ENCODE data around the gene FREM2.

Gene FREM2, protein sequence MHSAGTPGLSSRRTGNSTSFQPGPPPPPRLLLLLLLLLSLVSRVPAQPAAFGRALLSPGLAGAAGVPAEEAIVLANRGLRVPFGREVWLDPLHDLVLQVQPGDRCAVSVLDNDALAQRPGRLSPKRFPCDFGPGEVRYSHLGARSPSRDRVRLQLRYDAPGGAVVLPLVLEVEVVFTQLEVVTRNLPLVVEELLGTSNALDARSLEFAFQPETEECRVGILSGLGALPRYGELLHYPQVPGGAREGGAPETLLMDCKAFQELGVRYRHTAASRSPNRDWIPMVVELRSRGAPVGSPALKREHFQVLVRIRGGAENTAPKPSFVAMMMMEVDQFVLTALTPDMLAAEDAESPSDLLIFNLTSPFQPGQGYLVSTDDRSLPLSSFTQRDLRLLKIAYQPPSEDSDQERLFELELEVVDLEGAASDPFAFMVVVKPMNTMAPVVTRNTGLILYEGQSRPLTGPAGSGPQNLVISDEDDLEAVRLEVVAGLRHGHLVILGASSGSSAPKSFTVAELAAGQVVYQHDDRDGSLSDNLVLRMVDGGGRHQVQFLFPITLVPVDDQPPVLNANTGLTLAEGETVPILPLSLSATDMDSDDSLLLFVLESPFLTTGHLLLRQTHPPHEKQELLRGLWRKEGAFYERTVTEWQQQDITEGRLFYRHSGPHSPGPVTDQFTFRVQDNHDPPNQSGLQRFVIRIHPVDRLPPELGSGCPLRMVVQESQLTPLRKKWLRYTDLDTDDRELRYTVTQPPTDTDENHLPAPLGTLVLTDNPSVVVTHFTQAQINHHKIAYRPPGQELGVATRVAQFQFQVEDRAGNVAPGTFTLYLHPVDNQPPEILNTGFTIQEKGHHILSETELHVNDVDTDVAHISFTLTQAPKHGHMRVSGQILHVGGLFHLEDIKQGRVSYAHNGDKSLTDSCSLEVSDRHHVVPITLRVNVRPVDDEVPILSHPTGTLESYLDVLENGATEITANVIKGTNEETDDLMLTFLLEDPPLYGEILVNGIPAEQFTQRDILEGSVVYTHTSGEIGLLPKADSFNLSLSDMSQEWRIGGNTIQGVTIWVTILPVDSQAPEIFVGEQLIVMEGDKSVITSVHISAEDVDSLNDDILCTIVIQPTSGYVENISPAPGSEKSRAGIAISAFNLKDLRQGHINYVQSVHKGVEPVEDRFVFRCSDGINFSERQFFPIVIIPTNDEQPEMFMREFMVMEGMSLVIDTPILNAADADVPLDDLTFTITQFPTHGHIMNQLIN (N-terminal part only)

DNA sequence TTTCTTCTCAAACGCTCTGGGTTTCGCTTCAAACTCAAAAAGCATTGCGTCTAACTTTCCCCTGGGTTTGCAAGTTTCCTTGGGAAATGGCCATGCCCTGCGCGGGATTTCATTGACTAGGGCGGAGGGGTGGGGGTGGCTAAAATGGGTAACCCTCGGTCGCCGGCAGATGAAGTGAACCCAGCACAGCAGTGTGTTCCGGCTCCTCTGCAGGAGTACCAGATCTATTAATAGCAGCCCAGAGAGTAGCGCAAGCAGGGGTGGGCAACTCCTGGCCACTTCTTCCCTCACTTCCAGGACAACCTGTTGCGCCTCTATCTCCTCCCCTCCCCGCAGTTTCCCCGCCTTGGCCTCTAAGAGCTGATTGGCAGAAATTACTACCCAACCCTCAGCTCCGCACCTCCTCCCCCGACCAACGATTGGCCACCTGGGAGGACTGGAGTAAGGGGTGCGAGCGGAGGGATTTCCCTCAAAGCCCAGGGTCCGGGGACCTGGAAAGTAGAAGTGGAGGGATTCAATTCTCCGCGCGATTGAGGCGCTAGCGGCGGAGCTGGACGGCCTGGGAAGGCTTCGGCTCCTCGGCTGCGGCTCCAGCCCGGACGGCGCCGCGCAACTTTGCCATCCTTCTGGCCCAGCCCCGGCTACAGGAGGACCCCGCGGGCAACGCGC lies at the start of gene FREM2:
Gene FREM2, plus strand, starts transcription at position 501 of the 669 bp plus-strand sequence. CDS start 268 bp downstream, outside the sequence.
- DNase-seq, result no peak

DNA sequence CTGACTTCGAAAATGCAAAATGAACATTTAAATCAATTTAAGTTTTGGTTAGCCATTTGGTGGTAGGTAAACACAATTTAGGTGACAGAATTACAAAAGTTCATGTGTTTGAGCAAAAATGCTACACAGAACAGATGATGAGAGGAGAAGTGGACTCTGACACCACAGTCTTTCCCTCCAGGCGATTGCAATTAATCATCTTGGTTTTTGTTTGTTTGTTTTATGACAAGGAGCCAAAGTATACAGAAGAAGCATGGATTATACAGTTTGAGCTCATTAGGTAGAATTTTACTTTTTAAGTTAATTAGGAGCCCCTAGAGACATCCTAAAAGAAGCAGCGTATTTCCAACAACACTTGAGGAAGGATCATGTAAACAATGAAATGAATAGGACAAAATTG lies 49.3 kb upstream of the FREM2 start:
- DNase-seq, result no peak

DNA sequence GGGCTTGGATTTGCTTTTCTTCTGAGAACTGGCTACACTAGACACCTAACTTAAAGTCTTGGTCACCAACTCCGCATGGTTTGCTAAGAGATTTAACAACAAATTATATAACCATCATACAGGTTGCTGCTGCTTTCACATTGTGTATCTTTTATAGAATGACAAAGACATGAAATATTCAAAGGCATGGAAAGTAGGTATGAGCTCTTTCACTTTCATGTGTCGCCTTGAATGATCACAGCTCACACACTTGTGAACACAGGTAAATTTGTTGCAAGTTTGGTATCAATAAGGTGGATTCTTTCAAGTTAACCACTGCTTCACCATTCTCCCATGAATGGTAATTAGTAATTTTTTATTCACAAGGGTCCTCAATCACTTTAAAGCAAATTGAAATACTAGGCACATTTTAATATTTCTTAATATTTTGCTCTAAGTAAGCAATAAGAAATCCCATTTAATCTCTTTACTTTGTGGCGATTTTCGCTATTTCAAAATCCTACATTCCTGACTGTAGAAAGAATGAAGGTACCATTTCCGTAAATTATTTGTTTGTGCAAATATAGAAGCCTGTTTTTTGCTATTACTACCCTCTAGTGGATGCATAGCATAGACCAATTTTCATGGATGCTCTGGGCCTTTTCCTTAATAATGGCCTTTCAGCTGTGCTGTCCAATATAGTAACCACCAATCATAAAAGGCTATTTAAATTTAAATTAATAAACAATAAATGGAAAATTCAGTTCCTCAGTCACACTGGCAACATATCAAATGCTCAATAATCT lies 45.5 kb upstream of the FREM2 start:
- no peak for DNase-seq

DNA sequence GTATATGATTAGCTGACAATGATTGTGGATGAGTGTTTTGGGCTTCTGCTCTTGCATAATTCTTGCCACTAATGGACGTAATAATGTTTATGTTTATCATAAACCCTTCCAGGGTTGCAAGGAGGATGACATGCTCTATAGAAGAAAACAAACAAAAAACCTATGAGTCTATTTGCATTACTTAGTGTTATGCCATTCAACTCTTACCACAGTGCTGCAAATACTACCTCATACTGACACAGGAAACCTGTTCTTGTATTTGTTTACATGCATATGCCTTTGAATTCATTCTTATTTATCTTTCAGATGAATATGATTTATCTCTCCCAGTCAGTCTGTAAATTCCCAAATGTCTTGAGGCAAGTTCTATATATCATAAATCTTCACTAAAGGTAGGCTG lies 39.6 kb upstream of the FREM2 start:
- no peak for DNase-seq

DNA sequence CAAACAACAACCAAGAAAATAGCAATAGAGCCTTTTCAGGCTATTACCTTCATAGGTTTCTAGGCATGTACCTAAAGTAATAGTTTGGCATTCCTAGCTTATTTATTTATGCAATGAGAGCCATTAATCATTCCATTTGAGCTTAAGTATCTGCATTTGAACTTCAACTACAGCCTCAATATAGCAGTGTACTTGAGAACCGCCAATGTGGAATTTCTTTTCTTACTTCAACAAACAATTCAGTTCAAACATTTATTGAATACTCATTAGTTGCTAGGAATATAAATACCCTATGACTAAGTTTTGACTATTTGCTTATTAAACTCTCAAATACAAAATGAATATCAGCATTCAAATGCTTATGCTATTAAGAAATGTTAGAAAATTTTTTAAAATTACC lies 38.0 kb upstream of the FREM2 start:
- DNase-seq, result no peak

DNA sequence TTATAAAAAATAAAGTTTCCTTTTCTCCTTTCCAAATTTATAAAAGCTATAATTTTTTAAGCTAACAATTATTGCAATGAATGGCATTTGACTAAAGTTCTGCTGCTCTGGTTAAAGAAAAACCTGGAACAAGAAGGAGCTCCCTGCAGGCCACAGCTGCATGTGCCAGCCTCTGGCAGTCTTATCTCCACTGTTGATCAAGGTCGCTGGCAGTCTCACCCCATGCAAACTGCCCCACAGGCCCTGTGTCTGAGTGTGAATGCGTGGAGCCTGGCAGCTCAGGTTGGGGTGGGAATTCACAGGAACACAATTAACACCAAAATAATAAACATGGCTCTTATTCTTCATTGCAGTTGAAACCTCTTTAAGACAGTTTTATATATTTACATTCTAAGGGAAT lies 30.2 kb upstream of the FREM2 start:
- no peak for DNase-seq

DNA sequence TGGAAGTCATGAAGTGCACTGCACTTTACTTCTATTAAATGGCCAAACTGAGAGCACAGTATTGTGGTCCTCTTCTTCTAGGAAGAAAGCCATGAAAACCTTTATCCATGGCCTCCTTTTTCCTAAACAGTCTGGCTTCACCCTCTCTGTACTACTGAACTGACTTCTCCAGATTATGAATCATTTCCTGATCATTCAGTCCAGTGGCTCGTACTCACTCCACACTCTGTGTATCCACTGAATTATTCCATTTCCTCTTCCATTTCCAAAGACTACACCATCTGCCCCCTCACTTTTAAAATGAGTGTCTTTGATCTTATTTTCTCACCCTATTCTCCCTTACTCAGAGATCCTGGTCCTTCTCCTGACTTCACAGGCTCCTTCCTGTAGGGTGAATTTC lies 29.7 kb upstream of the FREM2 start:
- DNase-seq, result no peak

DNA sequence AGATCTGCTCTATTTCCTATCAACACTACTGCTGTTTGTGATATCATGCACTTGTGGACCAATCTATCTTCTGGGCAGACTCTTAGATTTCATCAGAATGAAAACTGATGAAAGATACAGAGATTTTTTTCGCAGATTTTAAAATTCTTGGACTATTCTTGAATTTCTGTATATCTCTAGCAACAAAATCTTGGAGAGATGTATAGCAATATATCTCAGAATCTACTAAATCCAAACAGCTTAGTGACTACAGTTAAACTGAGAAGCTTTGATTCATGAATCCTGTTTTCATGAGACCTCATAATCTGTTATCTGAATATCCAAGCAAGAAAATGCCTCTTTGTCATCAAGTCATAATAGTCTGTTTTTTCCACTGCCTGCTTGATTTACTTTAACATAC lies 28.0 kb upstream of the FREM2 start:
- DNase-seq, result no peak

DNA sequence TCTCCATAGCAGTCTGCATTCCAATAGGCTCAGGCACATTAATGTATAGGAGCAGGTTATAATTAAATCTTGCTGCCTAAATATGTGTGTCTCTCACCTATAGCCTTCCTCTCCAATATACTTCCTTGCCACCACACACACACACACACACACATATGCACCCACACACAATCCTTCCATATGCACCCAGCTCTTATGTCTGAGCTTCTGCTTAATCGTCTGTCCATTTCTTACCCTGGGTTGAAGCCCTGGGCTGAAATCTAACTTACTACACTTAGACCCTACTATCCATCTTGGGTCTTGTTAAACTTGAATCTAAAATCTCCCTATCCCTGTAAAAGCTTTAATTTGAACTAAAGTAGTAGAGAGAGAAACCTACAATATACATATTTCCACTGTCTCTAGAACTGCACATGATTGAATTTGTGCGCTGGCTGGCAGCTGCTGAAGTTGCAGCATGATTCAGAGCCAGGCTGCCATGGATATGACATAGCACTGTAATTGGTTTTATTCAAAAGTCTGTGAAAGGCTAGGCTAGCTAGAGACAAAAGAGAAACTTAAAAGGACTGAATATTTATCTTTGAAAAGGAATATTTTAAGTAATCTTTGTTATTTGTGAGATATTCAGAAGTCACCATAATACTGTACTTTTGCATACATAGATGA lies 25.7 kb upstream of the FREM2 start:
- no peak for DNase-seq

DNA sequence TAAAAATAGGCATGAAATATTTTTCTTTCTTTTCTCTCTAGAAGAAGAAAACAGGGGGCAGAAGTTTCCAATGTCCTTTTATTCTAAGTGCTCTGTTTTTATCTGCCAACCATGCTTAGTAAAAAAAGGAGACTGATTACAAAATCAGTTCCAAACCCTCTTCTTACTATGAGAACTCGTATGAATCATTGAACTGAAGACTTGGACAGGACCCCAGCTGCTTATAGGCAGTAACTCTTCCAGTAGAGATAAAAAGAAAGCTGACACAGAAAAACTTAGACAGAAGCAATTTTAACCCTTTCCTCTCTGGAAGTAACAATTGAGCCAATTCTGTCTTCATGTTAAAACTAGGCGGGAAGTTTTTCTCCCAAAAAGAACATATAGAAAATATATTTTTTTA lies 24.5 kb upstream of the FREM2 start:
- DNase-seq, result no peak

DNA sequence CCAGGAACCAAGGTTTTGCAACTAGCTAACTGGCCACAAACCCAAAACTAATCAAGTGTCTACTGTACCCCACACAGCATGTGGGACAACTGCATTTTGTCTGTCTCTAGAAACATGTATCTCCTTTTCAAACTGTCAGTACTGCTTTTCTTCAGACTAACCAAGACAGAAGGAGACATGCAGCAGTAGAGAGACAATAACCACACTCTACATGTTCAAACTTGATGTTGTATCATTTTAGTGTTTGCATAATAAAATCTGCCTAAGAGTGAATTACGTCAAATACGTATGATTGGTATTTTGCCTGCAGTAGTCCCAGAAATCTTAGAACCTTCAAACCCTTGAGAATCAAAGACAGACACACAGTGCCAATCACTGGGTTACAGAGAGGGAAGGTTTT lies 22.0 kb upstream of the FREM2 start:
- DNase-seq, result no peak

DNA sequence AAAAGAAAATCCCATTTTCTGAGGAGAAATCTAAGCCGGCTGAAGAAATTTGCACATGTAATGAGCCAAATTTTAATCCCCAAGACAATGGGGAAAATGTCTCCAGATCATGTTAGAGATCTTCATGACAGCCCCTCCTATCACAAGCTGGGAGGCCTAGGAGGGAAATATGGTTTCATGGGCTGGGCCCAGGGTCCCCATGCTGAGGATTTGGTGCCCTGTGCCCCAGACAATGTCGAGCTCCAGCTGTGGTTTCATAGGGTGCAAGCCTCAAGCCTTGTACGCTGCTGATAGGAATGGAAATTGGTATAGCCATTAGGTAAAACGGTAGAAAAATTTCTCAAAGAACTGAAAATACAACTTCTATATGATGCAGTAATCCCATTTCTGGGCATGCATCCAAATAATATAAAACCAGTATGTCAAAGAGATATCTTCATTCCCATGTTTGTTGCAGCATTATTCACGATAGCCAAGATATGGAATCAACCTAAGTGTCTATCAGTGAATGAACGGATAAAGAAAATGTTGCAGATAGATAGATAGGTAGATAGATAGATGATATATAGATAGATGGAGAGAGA lies 19.3 kb upstream of the FREM2 start:
- DNase-seq, result no peak

DNA sequence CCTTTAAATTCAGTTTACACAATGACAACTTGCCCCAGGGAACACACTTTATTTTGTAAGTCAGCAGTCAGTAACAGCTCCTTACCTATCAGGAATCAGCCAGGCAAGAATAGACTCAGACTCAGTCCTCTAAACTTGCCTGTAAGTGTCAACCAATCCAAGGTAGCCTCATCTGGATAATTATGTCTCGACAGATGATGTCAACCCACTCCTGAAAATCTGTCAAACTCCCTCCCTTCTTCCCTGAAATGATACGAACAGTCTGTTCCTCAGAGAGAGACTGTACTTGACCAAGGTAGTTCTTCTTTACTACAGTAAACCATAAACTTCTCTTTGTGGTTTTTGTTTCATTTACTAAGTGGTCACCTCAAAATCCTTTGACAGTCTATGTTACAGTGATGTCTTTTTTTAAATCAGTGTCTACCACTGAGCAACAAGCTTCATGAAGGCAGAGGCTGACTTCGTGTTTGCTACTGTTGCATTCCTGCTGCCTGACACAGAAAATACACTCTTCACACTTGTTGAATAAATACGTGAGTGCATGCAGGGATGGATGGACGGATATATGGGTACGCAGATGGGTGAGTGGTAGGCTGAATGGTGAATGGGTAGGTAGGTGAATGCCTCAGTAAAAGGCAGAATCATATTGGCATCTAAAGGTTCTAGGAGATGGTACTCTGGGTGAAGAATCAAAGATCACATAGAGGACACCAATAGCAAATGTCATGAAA lies 17.5 kb upstream of the FREM2 start:
- DNase-seq, result no peak

DNA sequence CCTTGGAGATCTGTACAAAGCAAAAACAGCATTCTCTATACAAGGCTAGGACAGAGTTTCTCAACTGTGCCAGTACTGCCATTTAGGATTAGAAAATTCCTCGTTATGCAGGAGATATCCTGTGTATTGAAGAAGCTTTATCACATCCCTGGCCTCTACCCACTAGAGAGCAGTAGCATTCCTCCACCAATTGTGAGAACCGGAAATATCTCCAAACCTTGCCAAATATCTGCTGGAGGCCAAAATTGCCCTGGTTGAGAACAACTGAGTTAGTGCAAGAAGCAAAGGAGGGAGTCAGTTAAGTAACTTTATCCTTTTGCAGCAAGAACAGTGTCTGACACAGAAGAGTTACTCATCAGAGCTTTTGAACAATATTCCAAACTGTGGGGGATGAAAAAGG lies 16.2 kb upstream of the FREM2 start:
- DNase-seq, result no peak

DNA sequence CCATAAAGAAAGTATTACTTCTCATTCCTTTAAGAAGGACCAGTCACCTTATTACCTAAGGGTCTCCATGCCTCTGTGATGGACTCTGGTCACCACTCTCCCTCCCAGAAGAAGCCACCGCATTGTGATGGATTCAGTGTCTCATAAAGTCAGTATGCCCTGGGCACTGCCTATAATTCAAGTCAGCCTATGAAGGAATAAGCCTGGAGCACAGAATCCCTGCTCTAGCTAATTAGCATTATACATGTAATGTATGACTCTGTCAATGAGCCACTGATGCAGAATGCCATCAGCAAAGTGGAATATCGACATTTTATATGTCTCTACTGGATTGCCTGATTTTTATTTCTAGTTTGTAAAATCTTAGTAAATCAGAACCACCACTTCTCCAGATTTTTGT lies 14.9 kb upstream of the FREM2 start:
- DNase-seq, result no peak

DNA sequence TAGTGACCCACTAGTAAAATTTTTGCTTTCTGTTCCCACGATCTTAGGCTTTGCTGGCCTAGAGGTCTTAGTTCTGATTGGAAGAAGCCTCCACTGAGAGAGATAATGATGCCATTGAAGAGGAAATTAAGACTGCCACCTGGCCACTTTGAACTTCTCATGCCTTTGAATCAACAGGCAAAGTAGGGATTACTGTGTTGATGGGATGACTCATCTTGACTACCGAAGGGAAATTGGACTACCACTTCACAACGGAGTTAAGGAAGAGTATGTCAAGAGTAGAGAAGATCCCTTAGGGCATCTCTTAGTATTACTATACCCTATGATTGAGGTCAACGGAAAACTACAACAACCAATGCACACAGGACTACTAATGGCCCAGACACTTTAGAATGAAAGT lies 12.7 kb upstream of the FREM2 start:
- no peak for DNase-seq

DNA sequence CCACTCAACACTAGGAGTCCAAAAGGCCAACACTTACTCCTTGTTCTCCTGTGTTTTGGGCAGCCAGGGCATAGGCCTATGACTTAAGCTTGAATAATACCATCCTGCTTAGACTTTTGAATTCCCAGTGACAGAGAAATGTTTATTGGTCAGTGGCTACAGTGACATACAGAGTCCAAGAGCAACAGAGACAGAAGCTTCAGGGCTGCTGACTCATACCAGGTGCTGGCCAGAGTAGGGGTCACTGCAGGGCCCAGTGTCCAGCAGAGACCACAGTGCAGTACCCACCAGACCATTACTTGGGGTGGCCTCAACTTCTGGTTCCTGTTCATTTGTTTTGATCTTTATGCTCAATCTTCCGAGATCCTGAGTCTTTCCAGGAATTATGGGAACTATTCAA lies 6.0 kb upstream of the FREM2 start:
- DNase-seq, result no peak

DNA sequence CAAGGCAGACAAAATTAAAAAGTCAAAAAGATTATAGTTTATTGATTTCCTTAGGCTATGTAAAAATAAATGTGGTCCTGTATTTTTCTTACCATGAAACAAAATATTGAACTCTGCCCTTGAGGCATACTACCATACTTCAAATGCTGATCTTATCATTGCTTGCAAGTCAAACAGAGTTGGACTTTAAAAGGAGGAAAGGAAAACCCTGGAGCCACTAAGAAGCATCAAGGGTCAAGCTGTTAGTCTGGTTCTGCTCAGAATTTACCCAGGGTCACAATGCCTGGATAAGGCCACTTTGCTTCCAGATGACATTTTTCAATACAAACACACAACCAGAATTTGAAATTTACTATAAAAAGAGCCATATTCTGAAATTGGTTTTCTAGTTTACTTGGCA lies 2.2 kb upstream of the FREM2 start:
- no peak for DNase-seq

DNA sequence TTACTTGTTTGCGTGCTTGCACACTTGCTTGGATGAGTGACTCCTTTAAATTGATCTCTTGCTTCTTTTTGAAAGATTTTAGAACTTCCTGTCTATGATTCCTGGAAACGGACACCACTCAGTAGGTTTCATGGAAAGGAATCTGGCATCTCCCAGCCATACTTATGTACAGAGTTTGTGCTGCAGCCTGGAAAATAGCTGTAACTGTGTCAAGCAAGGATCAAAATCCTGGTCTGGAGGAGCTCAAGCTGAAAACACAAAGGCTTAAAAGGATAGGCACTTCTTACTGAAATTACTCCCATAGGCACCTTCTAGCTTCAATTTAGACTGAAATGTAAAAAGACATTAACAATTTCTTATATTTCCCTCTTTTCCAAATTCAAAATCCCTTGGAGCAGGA lies 1.4 kb upstream of the FREM2 start:
- DNase-seq, result no peak

DNA sequence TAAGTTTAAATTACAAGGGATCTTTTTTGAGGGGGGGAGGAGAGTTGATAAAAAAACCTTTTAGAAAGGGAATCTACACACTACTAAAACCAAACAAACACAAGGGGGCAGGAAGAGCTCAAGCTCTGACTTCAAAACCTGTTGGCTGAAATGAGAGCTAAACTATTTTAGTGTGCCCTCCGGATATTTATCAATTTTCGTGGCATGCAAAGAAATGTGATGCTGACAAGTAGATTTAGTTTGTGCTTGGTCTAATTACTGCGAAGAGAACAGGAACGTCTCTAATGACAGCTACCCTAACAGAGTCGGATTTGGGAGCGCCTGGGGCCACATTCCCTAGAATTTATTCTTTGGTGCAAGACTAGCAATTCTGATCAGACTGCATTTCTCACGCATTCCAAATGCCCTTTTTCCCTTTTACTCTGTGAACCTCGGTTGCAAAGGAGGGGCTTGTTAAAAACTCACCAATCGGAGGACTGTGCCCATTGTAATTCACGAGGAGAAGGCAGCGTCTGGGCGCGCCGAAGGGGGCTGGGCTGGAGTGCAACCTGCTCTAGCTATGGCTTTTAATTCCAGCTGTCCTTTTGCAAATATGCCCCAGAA lies 802 bp upstream of the FREM2 start:
- DNase-seq, result no peak

Data from MV-4-11 (cell line).